GM18907 (cell line): ENCODE results near the gene INPP5B.

Source experiments
- ATAC-seq: cut with Tn5 transposase; IDR thresholded peaks from one replicate; pipeline ENCODE4 v1.9.1; 2021; ENCODE audit warnings: mild to moderate bottlenecking, moderate library complexity; ENCODE audit not compliant: unreplicated experiment

The INPP5B gene

DNA sequence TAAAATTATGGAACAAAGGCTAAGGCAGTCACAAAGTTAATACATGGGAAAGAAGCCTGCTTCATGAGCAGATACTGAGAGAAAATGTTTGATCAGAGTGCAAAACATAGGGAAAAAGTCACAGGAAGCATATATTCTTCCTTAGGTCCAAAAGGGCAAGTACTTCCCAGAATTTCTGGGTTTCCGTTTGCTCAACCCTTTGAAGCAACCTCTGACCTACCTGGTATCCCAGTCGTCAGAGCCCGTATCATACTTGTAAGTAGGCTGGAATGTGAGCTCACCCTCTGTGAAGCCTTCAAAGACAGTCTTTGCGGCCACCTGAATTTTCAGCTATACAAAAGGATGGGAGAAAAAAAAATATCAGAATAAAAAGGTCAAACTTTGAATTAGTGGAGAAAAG, 67.0 kb downstream of the INPP5B start:
- ATAC-seq = no peak

GRCh38 chr1:37878071-37878470, 68.8 kb downstream of the INPP5B start:
- ATAC-seq = no peak

- ATAC-seq = no peak
Observed at GRCh38 chr1:37875833-37876232, 71.0 kb downstream of the INPP5B start.

DNA sequence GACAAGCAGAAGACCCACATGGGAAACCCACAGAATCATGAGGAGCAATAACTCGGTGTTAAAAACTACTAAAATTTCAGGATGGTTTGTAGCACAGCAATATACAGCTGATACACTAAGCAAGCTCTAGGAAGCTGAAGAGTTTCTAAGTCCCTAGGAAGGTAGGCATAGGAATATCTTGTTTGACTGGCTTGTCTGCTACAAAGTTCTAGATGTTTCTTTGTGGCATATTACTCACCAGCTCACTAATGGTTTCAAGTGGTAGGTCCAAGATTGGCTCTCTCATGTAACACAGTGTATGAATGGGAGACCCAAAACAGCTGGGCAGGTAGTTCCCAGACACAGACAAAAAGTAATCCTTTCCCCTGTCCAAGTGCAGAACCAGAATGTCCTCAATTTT, 74.2 kb downstream of the INPP5B start:
- no peak for ATAC-seq

GRCh38 chr1:37868466-37868865, 78.4 kb downstream of the INPP5B start:
- no peak for ATAC-seq

DNA sequence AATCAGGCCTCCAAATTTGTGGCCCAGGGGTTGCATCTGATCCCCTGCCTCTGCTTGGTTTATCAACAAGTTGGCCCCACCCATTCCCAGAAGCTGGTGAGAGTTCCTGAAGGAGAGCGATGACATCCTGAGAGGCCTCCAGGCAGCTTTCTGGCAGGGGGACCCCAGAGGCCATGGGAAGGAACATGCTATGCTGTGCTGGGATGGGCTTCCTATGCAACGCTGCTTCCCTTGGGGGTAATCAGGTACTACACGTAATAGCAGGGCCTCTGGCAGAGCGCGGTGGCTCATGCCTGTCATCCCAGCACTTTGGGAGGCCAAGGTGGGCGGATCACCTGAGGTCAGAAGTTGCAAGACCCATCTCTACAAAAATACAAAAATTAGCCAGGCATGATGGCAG, 79.1 kb downstream of the INPP5B start:
- no peak for ATAC-seq

- ATAC-seq = no peak
Observed at GRCh38 chr1:37866491-37866890, 80.4 kb downstream of the INPP5B start.

- no peak for ATAC-seq
Observed at GRCh38 chr1:37865348-37866120, 81.3 kb downstream of the INPP5B start.

GRCh38 chr1:37862330-37862729, 84.5 kb downstream of the INPP5B start:
- ATAC-seq = no peak

DNA sequence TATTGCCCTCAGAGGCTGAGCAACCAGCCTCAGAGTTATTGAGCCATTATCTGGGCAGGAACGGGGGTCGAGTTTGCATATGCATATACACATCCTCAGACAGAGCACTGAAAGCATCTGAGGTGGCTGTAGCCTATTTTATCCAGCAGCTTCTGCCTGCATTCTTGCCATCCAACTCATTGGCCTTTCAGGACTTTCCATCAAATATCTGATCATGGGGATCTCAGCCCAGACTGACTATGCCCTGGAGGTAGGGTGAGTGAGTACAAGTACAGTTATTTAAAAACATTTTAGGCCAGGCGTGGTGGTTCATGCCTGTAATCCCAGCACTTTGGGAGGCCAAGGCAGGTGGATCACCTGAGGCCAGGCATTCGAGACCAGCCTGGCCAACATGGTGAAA, 85.7 kb downstream of the INPP5B start:
- no peak for ATAC-seq

GRCh38 chr1:37860346-37860666, 86.5 kb downstream of the INPP5B start:
- ATAC-seq = peak; percentile 2

DNA sequence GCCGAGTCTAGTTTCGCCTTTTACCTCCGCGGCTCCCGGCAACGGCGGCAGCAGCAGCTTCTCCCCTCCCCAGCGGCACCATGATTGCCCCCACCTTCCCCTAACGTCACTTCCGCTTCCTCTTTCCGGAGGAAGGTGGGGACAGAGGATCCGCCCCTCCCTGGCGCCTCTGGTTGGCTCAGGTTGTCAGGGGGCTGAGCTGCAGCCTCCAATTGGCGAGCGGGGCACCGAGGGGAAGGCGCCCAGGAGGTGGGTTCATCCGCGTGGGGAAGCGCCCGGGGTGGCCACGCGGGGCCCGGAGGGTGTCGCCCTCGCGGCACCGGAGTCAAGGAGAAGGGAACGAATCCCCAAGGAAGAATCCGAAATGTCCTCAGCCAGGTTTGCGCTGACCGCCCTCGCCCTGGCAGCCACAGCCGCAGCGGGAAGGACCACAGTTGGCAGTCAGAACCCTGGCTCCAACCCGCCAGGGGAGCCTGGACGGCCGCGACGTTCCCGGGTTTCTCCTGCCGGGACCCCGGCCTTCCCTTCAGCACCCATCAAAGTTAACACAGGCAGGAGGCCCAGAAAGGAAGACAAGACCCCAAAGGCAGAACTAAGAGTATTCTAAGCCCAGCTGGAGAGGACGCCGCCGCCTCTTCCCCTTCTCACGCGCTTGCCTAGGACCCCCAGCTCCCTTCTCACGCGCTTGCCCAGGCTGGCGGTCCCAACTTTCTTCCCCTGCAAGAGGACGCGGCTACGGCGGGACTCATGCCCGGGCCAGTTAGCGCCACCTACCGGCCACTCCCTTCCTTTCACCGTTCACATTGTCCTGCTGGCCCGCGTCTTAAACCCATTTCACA, 87.1 kb downstream of the INPP5B start, which contains the start of gene MTF1:
MTF1 (minus strand) TSS at position 86 of the 839 bp plus-strand sequence. CDS start 1,934 bp downstream, outside the sequence.
- ATAC-seq = peak; percentile 93

GRCh38 chr1:37858931-37859506, 87.8 kb downstream of the INPP5B start:
- ATAC-seq = peak; percentile 31

DNA sequence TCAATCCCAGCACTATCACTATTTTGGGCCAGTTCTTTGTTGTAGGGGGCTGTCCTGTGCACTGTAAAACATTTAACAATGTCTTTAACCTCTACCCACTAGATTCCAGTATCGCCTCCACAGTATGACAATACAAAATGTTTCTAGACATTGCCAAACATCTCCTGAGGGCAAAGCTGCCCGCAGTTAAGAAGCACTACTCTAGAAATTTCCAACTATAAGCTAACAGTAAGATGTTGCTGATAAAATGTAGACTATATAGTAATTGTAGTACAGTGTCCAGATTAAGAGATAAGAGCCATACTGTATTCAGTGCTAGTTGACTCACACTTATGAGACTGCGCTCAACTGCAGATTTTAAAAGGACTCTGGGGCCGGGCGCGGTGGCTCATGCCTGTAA, 92.4 kb downstream of the INPP5B start:
- no peak for ATAC-seq

DNA sequence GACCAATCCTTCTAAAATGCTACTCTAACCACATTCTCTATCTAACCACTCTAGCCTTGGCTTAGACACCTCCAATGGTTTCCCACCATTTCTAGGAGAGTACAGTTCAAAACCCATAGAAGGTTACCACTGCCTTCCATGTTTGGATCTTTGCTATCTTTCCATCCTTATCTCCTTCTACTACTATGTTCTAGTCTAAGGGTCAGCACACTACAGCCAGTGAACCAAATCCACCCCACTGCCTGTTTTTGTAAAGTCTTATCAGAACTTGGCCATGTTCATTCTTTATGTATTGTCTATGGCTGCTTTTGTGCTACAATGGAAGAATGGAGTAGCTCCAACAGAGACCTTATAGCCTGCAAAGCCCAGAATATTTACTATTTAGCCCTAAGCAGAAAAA, 93.7 kb downstream of the INPP5B start:
- ATAC-seq = no peak

DNA sequence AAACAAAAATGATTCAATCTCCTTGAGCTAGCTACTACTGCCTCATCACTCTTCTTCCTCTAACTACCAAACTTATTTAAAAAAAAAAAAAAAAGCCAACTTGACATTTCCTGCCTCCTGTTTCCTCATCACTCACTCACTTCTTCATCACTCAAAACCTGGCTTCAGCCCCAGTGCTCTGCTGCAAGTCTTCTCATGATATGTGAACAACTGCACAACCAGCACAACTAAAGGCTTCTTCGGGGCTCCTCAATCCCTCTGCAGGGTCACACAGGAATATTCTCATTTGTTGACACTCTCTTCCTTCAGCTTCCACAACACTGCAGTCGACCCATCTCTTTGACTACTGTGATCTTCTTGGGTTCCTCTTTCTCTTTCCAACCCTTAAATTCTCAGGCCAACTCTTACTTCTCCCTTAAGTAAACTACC, 95.1 kb downstream of the INPP5B start:
- no peak for ATAC-seq

- no peak for ATAC-seq
Observed at GRCh38 chr1:37851262-37851661, 95.6 kb downstream of the INPP5B start.

GRCh38 chr1:37850352-37850955, 96.4 kb downstream of the INPP5B start:
- ATAC-seq = no peak

GRCh38 chr1:37849480-37849879, 97.4 kb downstream of the INPP5B start:
- no peak for ATAC-seq

- no peak for ATAC-seq
Observed at GRCh38 chr1:37846647-37847339, 100.1 kb downstream of the INPP5B start.

GRCh38 chr1:37845786-37846185, 101.1 kb downstream of the INPP5B start:
- ATAC-seq = no peak
